ENCODE measurements around the gene PSTPIP1. TPM values are rescaled to one million over a fixed set of nuclear protein-coding genes. Genes with fewer than 3 reads are reported as not detected.

The PSTPIP1 gene
- total and polyA plus RNA-seq, 2 of the 13 experiments (the other 11 are each of a cell fraction or from before 2014, with no cell fraction given): 4.4 to 8.7 TPM

DNA sequence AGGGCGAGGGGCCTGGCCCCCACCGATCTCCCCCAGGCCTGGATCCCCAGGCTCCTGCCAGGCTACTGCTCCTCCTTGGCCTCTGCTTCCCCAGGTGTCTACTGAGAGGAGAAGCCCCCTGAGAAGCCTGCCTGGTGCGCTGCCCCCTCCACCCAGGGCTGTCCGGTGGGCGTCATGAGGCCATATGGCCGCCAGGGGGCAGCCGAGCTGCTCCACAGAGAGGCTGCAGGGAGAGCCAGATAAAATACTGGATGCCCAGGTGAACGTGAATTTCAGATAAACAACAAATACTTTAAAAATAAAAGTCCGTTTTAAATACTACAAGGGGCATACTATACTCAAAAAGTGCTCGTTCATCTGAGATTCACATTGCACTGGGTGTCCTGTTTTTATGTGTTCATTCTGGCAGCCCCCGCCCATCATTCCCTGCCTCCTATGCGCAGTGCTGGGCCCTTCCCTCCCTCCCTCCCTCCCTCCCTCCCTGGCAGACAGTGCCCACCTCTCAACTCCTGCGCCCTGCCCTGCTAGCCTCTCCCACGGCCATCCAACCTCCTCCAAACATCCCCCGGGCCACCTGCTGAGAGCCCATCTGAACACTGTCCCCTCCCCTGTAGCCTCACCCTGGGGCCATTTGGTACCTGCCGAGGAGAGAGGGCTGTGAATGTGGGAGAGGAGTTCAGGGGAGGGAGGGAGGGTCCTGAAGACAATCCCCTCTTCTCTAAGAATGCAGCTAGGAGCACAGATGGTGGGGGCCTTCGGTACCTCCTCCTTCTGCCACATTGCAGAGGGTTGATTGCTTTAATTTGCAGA, 29.6 kb downstream of the PSTPIP1 start (continued):
- TF ChIP-seq, protein P1, sequence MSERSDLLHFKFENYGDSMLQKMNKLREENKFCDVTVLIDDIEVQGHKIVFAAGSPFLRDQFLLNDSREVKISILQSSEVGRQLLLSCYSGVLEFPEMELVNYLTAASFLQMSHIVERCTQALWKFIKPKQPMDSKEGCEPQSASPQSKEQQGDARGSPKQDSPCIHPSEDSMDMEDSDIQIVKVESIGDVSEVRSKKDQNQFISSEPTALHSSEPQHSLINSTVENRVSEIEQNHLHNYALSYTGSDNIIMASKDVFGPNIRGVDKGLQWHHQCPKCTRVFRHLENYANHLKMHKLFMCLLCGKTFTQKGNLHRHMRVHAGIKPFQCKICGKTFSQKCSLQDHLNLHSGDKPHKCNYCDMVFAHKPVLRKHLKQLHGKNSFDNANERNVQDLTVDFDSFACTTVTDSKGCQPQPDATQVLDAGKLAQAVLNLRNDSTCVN (CRISPR knock-in tag; IDR thresholded peaks at IDR 0.05; ENCODE audit: borderline replicate concordance): no peak
- no peak for TF ChIP-seq SPEN (CRISPR knock-in tag; IDR thresholded peaks at IDR 0.05; ENCODE audit: low read depth)
- no peak for TF ChIP-seq ZBTB21 (CRISPR knock-in tag; IDR thresholded peaks at IDR 0.05)
- TF ChIP-seq, protein P2, sequence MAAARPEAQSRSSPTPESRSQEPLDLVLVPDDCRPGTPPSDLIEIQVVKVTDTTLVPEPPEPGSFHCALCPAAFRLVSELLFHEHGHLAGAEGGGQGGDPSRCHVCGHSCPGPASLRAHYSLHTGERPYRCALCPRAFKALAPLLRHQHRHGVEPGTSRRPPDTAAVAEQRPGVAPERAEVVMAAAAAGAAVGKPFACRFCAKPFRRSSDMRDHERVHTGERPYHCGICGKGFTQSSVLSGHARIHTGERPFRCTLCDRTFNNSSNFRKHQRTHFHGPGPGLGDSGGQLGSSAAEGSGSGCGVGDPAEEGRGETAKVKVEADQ (CRISPR knock-in tag; IDR thresholded peaks at IDR 0.05; ENCODE audit: borderline replicate concordance): no peak
- TF ChIP-seq BATF2 (CRISPR knock-in tag; IDR thresholded peaks at IDR 0.05): no peak
- no peak for TF ChIP-seq GABPB1 (CRISPR knock-in tag; IDR thresholded peaks at IDR 0.05)
- no peak for TF ChIP-seq ZFP1 (CRISPR knock-in tag; IDR thresholded peaks at IDR 0.05)
- no peak for TF ChIP-seq FUBP1 (CRISPR knock-in tag; IDR thresholded peaks at IDR 0.05; ENCODE audit: borderline replicate concordance)
- TF ChIP-seq CTCF (CRISPR knock-in tag; IDR thresholded peaks at IDR 0.05): peak; percentile 85
- no peak for TF ChIP-seq SIX1 (CRISPR knock-in tag; IDR thresholded peaks at IDR 0.05; ENCODE audit: borderline replicate concordance)
- no peak for TF ChIP-seq ATF1 (CRISPR knock-in tag; IDR thresholded peaks at IDR 0.05)
- no peak for TF ChIP-seq MTA3 (CRISPR knock-in tag; IDR thresholded peaks at IDR 0.05)
- no peak for TF ChIP-seq CBX1 (IDR thresholded peaks at IDR 0.05; ENCODE audit: low read depth)
- TF ChIP-seq RBM39 (IDR thresholded peaks at IDR 0.05; ENCODE audit: low read depth, low read length, poor library complexity, severe bottlenecking): no peak
- TF ChIP-seq ZNF75D (CRISPR knock-in tag; IDR thresholded peaks at IDR 0.05; ENCODE audit: borderline replicate concordance): no peak
- no peak for TF ChIP-seq LCORL (IDR thresholded peaks at IDR 0.05)
- no peak for TF ChIP-seq LCORL (CRISPR knock-in tag; IDR thresholded peaks at IDR 0.05)
- TF ChIP-seq, protein P3, sequence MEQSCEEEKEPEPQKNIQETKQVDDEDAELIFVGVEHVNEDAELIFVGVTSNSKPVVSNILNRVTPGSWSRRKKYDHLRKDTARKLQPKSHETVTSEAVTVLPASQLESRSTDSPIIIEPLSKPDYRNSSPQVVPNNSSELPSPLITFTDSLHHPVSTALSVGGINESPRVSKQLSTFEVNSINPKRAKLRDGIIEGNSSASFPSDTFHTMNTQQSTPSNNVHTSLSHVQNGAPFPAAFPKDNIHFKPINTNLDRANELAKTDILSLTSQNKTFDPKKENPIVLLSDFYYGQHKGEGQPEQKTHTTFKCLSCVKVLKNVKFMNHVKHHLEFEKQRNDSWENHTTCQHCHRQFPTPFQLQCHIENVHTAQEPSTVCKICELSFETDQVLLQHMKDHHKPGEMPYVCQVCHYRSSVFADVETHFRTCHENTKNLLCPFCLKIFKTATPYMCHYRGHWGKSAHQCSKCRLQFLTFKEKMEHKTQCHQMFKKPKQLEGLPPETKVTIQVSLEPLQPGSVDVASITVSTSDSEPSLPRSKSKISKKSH (CRISPR knock-in tag; IDR thresholded peaks at IDR 0.05; ENCODE audit: borderline replicate concordance): no peak
- TF ChIP-seq MED13 (CRISPR knock-in tag; IDR thresholded peaks at IDR 0.05): no peak
- no peak for TF ChIP-seq CEBPG (CRISPR knock-in tag; IDR thresholded peaks at IDR 0.05)
- TF ChIP-seq, protein P4, sequence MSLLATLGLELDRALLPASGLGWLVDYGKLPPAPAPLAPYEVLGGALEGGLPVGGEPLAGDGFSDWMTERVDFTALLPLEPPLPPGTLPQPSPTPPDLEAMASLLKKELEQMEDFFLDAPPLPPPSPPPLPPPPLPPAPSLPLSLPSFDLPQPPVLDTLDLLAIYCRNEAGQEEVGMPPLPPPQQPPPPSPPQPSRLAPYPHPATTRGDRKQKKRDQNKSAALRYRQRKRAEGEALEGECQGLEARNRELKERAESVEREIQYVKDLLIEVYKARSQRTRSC (CRISPR knock-in tag; IDR thresholded peaks at IDR 0.05; ENCODE audit: low read depth): no peak
- no peak for TF ChIP-seq POLR2AphosphoS2 (IDR thresholded peaks at IDR 0.05; ENCODE audit: low read depth, low read length)

Measured in HepG2 (cell line).